ENCODE data around the gene RNMT.

RNMT gene

DNA sequence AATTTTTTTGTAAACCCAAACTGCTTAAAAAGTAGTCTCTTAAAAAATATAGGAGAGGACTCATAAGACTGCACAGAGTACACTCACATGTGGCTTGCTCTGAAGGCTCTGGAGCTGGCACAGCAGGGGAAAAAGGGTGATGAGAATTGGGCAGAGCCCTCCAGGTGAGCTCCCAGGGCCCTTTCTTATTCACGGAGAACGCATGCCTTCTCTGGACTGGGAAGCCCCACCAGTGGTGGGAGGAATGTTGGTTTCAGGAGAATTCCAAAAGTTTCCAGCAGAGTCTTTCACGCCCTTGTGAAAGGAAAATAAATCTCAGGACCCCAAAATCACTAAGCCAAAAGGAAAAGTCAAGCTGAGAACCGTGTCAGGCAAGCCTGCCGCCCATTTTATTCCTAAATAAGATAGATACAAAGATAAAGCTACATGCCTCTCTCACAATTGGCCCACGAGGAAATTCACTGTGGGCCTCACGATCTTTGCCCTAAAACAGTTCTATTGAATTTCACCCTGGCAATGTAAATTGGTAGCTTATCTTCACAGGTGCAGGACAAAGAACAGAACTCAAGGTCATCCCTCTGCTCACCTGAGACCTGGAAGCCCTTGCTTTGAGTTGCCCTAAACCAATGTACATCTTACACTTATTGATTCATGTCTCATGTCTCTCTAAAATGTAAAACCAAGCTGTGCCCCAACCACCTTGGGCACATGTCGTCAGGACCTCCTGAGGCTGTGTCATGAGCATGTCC, 82.0 kb downstream of the RNMT start:
- TF ChIP-seq, protein P1, sequence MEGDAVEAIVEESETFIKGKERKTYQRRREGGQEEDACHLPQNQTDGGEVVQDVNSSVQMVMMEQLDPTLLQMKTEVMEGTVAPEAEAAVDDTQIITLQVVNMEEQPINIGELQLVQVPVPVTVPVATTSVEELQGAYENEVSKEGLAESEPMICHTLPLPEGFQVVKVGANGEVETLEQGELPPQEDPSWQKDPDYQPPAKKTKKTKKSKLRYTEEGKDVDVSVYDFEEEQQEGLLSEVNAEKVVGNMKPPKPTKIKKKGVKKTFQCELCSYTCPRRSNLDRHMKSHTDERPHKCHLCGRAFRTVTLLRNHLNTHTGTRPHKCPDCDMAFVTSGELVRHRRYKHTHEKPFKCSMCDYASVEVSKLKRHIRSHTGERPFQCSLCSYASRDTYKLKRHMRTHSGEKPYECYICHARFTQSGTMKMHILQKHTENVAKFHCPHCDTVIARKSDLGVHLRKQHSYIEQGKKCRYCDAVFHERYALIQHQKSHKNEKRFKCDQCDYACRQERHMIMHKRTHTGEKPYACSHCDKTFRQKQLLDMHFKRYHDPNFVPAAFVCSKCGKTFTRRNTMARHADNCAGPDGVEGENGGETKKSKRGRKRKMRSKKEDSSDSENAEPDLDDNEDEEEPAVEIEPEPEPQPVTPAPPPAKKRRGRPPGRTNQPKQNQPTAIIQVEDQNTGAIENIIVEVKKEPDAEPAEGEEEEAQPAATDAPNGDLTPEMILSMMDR (IDR thresholded peaks at IDR 0.05; ENCODE audit: insufficient read depth, low read length, missing control alignments) = no peak
- CTCF ChIA-PET = interaction anchor here (1.1 to 1.3 kb wide), 2 partner anchors 11 to 279 kb away, joined by 3 read pairs; no protein-coding TSS in a partner anchor
- no peak overlapping the region for H3K4me3 ChIP-seq (ENCODE audit: low read depth, low read length)
- DNase-seq (ENCODE audit: low read depth, low spot score) = no peak
- POLR2A ChIA-PET = no interaction called here

DNA sequence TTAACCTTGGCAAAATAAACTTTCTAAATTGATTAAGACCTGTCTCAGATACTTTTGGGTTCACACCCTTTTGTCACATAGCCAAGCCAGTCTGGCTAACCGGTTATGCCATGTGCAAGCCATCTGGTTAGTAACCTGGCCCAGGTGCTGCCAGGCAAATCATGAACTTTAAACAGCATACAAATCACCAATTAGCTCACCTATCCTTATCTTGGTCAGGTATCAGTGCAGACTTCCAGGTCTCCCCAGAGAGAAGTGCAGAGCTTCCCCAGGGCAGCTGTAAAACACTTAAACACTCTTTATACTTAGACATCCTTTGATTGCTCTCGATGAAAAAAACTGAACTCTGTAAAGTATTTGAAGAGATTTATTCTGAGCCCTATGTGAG, 82.6 kb downstream of the RNMT start:
- CTCF ChIA-PET = interaction anchor here (1.1 kb wide), 1 partner anchor 278 kb away, joined by 3 read pairs; no protein-coding TSS in a partner anchor

DNA sequence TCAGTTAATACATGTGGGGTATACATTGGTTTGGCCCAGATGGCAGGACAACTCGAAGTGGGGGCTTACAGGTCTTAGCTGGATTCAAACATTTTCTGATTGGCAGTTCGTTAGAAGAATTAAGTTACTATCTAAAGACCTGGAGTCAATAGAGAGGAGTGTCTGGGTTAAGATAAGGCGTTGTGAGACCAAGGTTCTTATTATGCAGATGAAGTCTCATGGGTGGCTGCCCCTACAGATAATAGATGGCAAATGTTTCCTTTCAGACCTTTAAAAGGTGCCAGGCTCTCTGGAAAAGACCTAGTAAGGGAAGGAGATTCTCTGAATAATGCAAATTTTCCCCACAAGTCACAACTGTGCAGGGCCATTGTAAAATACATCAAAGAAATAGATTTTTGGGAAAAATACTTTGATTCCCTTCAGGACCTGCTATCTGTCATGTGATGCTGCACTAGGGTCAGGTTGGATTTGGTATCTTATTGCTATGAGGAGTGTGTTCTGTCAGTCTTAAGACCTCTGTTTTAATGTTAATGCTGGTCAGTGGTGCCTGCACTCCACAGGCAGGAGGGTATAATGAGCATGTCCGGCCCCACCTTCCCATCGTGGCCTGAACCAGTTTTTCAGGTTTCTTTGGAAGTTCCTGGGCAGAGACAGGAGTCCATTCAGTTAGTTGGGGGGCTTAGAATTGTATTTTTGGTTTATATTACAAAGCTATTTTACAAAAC, 83.2 kb downstream of the RNMT start:
- POLR2A ChIA-PET = no interaction called here
- H3K4me3 ChIP-seq (ENCODE audit: low read depth, low read length) = no peak overlapping the region
- DNase-seq (ENCODE audit: low read depth, low spot score) = no peak
- CTCF ChIA-PET = interaction anchor here (1.1 to 1.5 kb wide), 2 partner anchors 26 to 278 kb away, joined by 3 to 7 read pairs; no protein-coding TSS in a partner anchor
- TF ChIP-seq, protein P1 (IDR thresholded peaks at IDR 0.05; ENCODE audit: insufficient read depth, low read length, missing control alignments) = no peak

More for the DNA sequence above, 82.6 kb downstream of the RNMT start:
- TF ChIP-seq, protein P1 (IDR thresholded peaks at IDR 0.05; ENCODE audit: insufficient read depth, low read length, missing control alignments) = no peak
- POLR2A ChIA-PET = no interaction called here
- no peak for DNase-seq (ENCODE audit: low read depth, low spot score)
- no peak overlapping the region for H3K4me3 ChIP-seq (ENCODE audit: low read depth, low read length)

DNA sequence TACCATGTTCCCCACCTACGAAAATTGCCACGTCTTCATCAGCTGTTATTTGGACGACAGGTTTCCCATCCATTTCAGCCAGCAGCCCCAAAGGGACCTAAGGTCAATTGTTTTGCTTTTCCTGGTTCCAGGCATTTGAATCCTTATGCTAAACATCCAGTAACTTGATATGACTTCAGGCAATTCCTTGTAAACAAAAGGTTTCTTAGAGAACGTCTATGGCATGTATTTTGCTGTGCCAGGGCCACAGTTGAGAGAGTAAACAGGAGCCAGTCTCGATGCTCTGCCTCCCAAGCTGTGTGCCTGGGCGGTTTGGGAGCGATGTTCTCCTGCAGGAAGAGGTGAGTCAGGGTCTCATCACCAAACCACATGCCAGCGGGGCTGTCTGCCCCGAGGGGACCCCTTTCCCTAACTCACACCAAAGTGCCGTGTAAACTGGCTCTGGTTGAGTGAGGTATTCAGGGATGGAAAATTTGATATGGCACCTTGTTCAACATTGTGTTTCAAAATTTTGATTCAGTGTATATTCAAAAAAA, 84.5 kb downstream of the RNMT start:
- H3K4me3 ChIP-seq (ENCODE audit: low read depth, low read length) = no peak overlapping the region
- CTCF ChIA-PET = interaction anchor here (1.5 kb wide), 1 partner anchor 276 kb away, joined by 7 read pairs; no protein-coding TSS in a partner anchor
- DNase-seq (ENCODE audit: low read depth, low spot score) = no peak
- TF ChIP-seq, protein P1 (IDR thresholded peaks at IDR 0.05; ENCODE audit: insufficient read depth, low read length, missing control alignments) = no peak
- POLR2A ChIA-PET = no interaction called here

DNA sequence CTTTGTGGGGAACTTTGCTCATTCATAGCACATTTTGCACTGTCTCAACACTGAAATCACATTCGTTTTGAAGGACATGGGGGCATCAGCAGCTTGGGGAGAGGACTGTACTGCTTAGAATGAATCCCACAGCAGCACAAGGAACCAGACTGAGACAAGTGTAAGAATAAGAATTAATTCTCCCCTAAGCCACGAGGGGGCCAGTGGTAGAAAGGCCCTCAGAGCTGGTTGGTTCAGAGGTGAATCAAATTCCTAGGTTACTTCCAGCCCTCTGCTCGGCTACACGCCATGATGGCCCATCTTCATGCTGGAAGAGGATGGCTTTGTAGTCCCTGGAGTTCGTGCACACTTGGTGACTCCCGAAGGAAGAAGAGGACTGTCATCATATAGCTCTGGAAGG, 85.5 kb downstream of the RNMT start:
- ChIA-PET POLR2A (interaction anchor here (0.6 kb wide), 1 partner anchor 12 kb away, joined by 3 read pairs; the partner anchor contains the start of gene MC5R), CTCF (interaction anchor here (0.8 to 3.7 kb wide), 10 partner anchors 9 to 275 kb away, joined by 3 to 58 read pairs (median 10); partner anchors contain the start of gene MC5R)
- no peak overlapping the region for H3K4me3 ChIP-seq (ENCODE audit: low read depth, low read length)
- DNase-seq (ENCODE audit: low read depth, low spot score) = no peak
- TF ChIP-seq, protein P1 (IDR thresholded peaks at IDR 0.05; ENCODE audit: insufficient read depth, low read length, missing control alignments) = no peak
